NB4 (cell line): ENCODE results near the gene TUBB2B.

Experiments used
- POLR2A ChIP-seq: IDR thresholded peaks from 2 replicates; pipeline ENCODE4 v1.6.1; 2011; ENCODE audit warnings: mild to moderate bottlenecking; ENCODE audit not compliant: insufficient read length; ENCODE audit errors: extremely low read depth
- TF ChIP-seq, protein P1 (sequence below): IDR thresholded peaks from one replicate; pipeline ENCODE4 v1.5.1; 2012; ENCODE audit warnings: low read depth, low read length

DNA sequence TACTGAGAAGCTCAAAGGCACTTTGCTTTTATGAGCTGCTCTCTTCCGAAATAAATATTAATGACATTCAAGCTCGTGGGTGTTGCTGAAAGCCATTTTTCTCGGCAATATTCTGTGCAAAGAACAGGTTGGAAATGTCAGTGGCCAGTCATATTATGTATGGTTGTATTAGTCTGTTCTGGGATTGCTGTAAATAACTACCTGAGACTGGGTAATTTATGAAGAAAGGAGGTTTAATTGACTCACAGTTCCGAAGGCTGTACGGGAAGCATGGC is 32.1 kb downstream of the TUBB2B start:
- TF ChIP-seq, protein P1, sequence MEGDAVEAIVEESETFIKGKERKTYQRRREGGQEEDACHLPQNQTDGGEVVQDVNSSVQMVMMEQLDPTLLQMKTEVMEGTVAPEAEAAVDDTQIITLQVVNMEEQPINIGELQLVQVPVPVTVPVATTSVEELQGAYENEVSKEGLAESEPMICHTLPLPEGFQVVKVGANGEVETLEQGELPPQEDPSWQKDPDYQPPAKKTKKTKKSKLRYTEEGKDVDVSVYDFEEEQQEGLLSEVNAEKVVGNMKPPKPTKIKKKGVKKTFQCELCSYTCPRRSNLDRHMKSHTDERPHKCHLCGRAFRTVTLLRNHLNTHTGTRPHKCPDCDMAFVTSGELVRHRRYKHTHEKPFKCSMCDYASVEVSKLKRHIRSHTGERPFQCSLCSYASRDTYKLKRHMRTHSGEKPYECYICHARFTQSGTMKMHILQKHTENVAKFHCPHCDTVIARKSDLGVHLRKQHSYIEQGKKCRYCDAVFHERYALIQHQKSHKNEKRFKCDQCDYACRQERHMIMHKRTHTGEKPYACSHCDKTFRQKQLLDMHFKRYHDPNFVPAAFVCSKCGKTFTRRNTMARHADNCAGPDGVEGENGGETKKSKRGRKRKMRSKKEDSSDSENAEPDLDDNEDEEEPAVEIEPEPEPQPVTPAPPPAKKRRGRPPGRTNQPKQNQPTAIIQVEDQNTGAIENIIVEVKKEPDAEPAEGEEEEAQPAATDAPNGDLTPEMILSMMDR, result no peak
- TF ChIP-seq POLR2A, result no peak
